HT-29 (cell line): ENCODE results near the gene TRMT2A. TPM values are rescaled to one million over a fixed set of nuclear protein-coding genes. Genes with fewer than 3 reads are reported as not detected.
"Not testable (repeated sequence)": the region's sequence is repeated elsewhere in the genome, so short reads cannot be mapped to it uniquely, and the experiment has no call there.

Source experiments
- DNase-seq: peaks from one replicate; pipeline ENCODE4 v3.0.0-alpha.2; 2015; ENCODE audit warnings: low spot score
- total RNA-seq: library from RNA; depleted of rRNA; stranded (reverse); fragments of >200 nt; shearing (Covaris generic); gene quantifications from 2 replicates; pipeline ENCODE4 v1.2.3, GENCODE V29; 2014

Gene TRMT2A
- total RNA-seq, 1 experiment from 2014 or later = 278 TPM

- DNase-seq = no peak
Measured at GRCh38 chr22:20088263-20088648, 28.8 kb downstream of the TRMT2A start.

GRCh38 chr22:20087319-20088262 lies 29.4 kb downstream of the TRMT2A start:
- DNase-seq = no peak

GRCh38 chr22:20086763-20087162 lies 30.3 kb downstream of the TRMT2A start:
- DNase-seq = no peak

GRCh38 chr22:20086101-20086599 lies 30.9 kb downstream of the TRMT2A start:
- DNase-seq = no peak

- DNase-seq = no peak
Measured at GRCh38 chr22:20085651-20086050, 31.4 kb downstream of the TRMT2A start.

GRCh38 chr22:20084547-20085413 lies 32.2 kb downstream of the TRMT2A start:
- DNase-seq = peak; percentile 67

- DNase-seq = no peak
Measured at GRCh38 chr22:20083891-20084546, 33.0 kb downstream of the TRMT2A start.

- DNase-seq = no peak
Measured at GRCh38 chr22:20083157-20083890, 33.7 kb downstream of the TRMT2A start.

GRCh38 chr22:20080776-20081654 lies 36.0 kb downstream of the TRMT2A start:
- DNase-seq = peak; percentile 64

GRCh38 chr22:20080445-20080775 lies 36.6 kb downstream of the TRMT2A start:
- peak; percentile 80 for DNase-seq

- peak; percentile 100 for DNase-seq
Measured at GRCh38 chr22:20079745-20080444, 37.1 kb downstream of the TRMT2A start, which contains the start of gene DGCR8. Gene DGCR8 (plus strand): TSS chr22:20080241. CDS start chr22:20085964, 5,723 bp downstream.

GRCh38 chr22:20076627-20077172 lies 40.3 kb downstream of the TRMT2A start:
- peak; percentile 45 for DNase-seq

GRCh38 chr22:20071524-20071972 lies 45.5 kb downstream of the TRMT2A start:
- no peak for DNase-seq

GRCh38 chr22:20069331-20070042 lies 47.5 kb downstream of the TRMT2A start:
- no peak for DNase-seq

- no peak for DNase-seq
Measured at GRCh38 chr22:20068640-20069039, 48.4 kb downstream of the TRMT2A start.

GRCh38 chr22:20067384-20067682 lies 49.7 kb downstream of the TRMT2A start:
- not testable (repeated sequence) for DNase-seq

GRCh38 chr22:20066617-20067383 lies 50.2 kb downstream of the TRMT2A start:
- DNase-seq = no peak
